SW 1271 (cell line): ENCODE data around the gene BIRC5.

Experiments used
- DNase-seq, 2 experiments: peaks; one replicate each; lab custom pipeline; 2025; lab: John Stamatoyannopoulos, UW

Gene BIRC5

DNA sequence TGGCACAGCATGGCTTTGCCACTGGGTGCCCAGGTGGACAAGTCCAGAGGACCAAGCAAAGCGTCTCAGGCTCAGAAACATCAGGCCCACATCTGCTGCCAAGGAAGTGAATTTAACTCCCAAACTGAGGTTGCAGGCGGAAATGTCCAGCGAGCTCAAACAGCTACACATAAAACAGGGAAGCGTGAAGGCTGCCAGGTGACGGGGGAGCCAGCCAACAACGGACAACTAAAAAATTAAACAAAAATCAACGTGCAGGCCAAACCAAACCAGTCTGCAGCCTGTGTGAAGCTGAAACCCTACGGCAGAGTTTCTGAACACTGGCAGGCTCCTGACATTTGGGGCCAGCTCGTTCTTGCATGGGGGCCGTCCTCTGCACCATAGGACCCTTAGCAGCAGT is 29.7 kb upstream of the BIRC5 start:
- DNase-seq = no peak

DNA sequence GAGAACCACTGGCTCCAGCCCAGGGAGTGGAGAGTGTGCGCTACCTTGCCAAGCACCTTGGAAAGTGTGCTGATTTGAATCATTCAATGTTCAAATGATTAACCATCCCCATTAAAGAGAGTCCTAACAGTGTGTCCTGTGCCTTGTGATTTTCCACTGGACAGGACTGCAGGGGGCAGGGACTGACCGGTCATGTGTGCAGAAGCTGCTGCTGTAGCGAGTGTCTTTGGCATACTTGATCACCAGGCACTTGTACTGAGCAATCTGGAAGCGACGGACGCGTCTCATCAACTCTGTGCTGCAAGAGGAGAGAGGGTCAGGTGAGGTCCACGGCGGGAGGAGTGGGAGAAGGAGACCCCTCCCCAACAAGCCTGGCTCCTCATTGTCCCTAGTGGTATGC is 29.2 kb upstream of the BIRC5 start:
- DNase-seq = no peak

DNA sequence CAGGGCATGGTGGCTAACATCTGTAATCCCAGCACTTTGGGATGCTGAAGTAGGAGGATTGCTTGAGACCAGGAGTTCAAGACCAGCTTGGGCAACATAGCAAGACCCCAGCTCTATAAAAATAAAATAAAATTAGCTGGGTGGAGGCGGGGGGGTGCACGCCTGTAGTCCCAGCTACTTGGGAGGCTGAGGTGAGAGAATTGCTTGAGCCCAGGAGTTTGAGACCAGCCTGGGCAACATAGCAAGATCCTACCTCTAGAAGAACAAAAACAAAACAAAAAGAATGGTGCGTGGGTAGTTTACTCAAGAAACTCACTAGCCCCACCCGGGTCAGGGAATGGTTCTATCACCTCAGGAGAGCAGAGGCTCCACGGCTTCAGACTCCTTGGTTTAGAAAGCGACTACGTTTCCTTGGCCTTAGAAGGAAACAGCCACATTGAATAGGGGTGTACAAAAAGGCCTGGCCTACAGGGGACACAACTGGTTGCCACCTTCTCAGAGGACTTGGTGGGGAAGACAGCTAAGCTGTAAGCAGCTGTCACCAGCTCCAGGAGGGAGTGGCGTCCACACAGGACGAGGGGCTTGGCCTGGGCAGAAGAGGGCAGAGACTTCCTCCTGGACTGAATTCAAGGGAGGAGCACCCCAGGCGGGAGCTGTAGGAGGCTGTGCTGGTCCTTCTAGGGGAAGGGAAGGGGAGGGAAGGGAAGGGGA is 27.9 kb upstream of the BIRC5 start:
- peak in 1 of 2 experiments; percentile 40 for DNase-seq

- DNase-seq = peak; percentile 94 to 98
These were observed 27.1 kb upstream of the BIRC5 start, which contains the start of the genes AFMID and TK1 for GRCh38 chr17:78186692-78187595. TSS of gene AFMID (plus strand) at chr17:78187362. CDS start at chr17:78187371, 9 bp downstream. TSS of gene TK1 (minus strand) at chr17:78187052. CDS start at chr17:78186994, 58 bp downstream.

- no peak for DNase-seq
These were observed 17.3 kb upstream of the BIRC5 start for GRCh38 chr17:78196716-78197115.

DNA sequence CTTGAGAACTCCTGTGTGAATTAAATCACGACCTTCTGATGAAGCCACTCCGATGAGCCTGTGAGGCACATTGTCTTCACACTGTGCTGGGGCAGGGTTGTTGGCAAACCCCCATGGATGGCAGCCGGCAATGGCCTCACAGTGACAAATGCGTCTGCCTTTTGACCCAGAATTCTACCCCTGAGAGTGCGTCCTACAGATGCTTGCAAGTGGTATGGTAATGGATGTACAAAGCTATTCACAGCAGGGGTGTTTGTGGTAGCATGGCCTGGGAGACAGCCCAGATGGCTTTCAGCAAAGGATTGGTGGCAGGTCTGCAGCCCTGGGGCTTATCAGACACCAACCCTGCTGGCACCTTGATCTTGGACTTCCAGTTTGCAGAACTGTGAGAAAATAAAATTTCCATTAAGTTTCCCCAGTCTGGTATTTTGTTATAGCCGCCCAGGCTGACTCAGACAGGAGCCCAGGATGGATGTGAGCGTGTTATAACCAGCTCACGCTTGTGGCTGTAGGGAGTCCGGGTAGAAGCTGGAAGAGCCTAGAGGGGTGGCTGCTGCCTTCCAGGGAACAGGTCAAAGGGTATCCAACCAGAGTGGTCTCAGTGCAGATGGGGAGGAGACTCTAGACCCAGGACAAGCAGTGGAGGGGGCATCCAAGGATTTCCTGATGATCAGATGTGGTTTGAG is 16.8 kb upstream of the BIRC5 start:
- no peak for DNase-seq

- DNase-seq = no peak
These were observed 13.6 kb upstream of the BIRC5 start for GRCh38 chr17:78200451-78200850.

GRCh38 chr17:78202666-78203065 is 11.4 kb upstream of the BIRC5 start:
- DNase-seq = no peak

DNA sequence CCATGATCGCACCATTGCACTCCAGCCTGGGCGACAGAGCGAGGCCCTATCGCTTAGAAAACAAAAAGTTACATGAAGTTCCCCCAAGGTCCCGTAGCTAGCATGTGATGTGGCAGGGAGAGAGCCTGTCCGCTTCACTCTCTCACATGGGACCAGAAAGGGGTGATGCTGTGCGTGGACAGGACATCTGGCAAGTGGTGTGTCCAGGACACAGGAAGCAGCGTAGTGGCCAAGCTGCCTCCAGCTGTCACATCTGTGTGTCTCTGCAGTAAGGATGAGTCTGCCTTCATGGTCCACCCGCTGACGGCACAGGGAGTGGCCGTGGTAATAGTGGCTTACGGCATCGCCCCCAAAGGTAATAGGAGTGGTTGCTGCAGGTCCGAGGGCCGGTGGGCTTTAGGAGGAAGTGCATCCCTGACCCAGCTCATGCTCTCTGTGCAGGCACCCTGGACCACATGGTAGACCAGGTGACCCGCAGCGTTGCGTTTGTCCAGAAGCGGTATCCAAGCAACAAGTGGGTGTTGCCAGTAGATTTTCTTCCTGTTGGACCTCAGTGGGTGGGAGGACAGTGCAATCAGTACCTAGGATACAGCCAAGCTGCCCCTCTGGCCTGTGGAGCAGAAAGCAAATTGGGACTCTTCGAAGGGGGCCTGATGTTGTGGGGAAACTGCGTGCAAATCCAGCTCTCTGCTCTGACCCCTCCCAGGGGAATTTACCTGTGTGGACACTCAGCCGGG is 9.5 kb upstream of the BIRC5 start:
- DNase-seq = no peak

GRCh38 chr17:78205124-78205775 is 8.8 kb upstream of the BIRC5 start:
- DNase-seq = no peak

- no peak for DNase-seq
These were observed 7.8 kb upstream of the BIRC5 start for GRCh38 chr17:78206298-78206697.

DNA sequence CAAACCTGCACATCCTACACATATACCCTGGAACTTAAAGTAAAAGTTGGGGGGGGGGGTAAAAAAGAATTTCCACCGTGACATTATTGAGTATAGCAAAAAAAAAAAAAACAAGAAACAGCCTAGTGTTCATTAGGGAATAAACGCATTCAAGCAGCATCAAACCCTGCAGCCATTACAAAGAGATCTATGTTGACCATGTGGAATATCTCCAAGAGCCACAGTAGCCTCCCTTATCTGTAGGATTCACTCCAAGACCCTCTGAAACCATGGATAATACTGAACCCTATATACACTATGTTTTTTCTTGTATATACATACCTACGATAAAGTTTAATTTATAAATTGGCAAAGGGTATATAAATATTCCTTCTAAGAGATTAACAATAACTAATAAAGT is 5.6 kb upstream of the BIRC5 start:
- no peak for DNase-seq

DNA sequence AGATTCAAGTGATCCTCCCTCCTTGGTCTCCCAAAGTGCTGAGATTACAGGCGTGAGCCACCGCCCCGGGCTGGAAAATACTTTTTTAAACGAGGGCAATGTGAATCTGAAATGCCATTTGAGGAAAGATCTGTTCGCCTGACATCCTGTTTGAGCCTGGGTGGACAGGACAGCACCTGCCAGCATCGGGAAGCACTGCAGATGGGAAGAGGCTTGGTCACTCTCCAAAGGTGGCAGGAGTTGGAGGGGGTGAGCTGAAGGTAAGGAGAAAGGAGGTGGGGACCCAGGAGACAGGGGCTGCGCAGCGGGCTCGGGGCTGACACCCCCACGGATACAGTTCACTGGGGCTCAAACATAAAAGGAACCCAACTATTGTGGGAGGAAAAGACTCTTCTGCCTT is 3.9 kb upstream of the BIRC5 start:
- DNase-seq = no peak

GRCh38 chr17:78211032-78211431 is 3.0 kb upstream of the BIRC5 start:
- DNase-seq = no peak

DNA sequence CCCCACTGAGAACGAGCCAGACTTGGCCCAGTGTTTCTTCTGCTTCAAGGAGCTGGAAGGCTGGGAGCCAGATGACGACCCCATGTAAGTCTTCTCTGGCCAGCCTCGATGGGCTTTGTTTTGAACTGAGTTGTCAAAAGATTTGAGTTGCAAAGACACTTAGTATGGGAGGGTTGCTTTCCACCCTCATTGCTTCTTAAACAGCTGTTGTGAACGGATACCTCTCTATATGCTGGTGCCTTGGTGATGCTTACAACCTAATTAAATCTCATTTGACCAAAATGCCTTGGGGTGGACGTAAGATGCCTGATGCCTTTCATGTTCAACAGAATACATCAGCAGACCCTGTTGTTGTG is 631 bp downstream of the BIRC5 start:
- DNase-seq = no peak

DNA sequence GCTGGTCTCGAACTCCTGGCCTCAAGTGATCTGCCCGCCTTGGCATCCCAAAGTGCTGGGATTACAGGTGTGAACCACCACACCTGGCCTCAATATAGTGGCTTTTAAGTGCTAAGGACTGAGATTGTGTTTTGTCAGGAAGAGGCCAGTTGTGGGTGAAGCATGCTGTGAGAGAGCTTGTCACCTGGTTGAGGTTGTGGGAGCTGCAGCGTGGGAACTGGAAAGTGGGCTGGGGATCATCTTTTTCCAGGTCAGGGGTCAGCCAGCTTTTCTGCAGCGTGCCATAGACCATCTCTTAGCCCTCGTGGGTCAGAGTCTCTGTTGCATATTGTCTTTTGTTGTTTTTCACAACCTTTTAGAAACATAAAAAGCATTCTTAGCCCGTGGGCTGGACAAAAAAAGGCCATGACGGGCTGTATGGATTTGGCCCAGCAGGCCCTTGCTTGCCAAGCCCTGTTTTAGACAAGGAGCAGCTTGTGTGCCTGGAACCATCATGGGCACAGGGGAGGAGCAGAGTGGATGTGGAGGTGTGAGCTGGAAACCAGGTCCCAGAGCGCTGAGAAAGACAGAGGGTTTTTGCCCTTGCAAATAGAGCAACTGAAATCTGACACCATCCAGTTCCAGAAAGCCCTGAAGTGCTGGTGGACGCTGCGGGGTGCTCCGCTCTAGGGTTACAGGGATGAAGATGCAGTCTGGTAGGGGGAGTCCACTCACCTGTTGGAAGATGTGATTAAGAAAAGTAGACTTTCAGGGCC is 5.5 kb downstream of the BIRC5 start:
- DNase-seq = no peak

DNA sequence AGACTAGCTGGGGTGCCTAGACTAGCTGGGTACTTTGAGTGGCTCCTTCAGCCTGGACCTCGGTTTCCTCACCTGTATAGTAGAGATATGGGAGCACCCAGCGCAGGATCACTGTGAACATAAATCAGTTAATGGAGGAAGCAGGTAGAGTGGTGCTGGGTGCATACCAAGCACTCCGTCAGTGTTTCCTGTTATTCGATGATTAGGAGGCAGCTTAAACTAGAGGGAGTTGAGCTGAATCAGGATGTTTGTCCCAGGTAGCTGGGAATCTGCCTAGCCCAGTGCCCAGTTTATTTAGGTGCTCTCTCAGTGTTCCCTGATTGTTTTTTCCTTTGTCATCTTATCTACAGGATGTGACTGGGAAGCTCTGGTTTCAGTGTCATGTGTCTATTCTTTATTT is 9.0 kb downstream of the BIRC5 start:
- DNase-seq = no peak

DNA sequence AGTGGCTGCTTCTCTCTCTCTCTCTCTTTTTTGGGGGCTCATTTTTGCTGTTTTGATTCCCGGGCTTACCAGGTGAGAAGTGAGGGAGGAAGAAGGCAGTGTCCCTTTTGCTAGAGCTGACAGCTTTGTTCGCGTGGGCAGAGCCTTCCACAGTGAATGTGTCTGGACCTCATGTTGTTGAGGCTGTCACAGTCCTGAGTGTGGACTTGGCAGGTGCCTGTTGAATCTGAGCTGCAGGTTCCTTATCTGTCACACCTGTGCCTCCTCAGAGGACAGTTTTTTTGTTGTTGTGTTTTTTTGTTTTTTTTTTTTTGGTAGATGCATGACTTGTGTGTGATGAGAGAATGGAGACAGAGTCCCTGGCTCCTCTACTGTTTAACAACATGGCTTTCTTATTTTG is 9.7 kb downstream of the BIRC5 start:
- no peak for DNase-seq

GRCh38 chr17:78224231-78225087 is 10.4 kb downstream of the BIRC5 start:
- DNase-seq = no peak
